HepG2 (cell line): Measurements from ENCODE around the gene TRIM4. TPM values are rescaled to one million over a fixed set of nuclear protein-coding genes. Genes with fewer than 3 reads are reported as not detected.
"Not testable (repeated sequence)": the region's sequence is repeated elsewhere in the genome, so short reads cannot be mapped to it uniquely, and the experiment has no call there.

Experiments
- ATAC-seq: fragments of 200-7000 bp; cut with Tn5 transposase; 3 replicates; pipeline ENCODE4 v1.9.1; 2020; ENCODE audit warnings: mild to moderate bottlenecking, moderate library complexity
- BruUV-seq: library from RNA; stranded (reverse); fragments of 400-500 nt; replicated peaks from 2 replicates; lab custom pipeline; 2021; lab: Mats Ljungman, UMichigan
- CTCF ChIA-PET: fragments of 300-600 bp; formaldehyde crosslinking; extraction: SDS; loops from one replicate; lab custom pipeline; 2021; ENCODE audit warnings: low total read pairs, inconsistent platforms, low intra/inter-chr PET ratio; lab: Yijun Ruan, JAX
- POLR2A ChIA-PET: fragments of 350-600 bp; sonication (Branson Sonifier 250); formaldehyde crosslinking; loops from one replicate; lab custom pipeline; 2020; ENCODE audit warnings: antibody characterized with exemption, inconsistent platforms; lab: Yijun Ruan, JAX
- DNase-seq: peaks from one replicate; pipeline ENCODE4 v3.0.0-alpha.2; 2015; ENCODE audit warnings: low spot score
- FAIRE-seq: peaks from 3 replicates; lab custom pipeline; 2011; peaks lifted over from hg19 to GRCh38; lab: Jason Lieb, UNC
- H2AFZ ChIP-seq: one replicate; pipeline ENCODE4 v1.6.1; 2011; ENCODE audit warnings: low read length, inconsistent platforms
- H3K27ac ChIP-seq: fragments of 300-600 bp; 3 replicates; pipeline ENCODE4 v1.8.0; 2011; ENCODE audit warnings: mixed run types, mild to moderate bottlenecking, mixed read lengths, low read length, inconsistent platforms; ENCODE audit not compliant: insufficient read depth; ENCODE audit errors: extremely low read length
- H3K27me3 ChIP-seq, 2 experiments: fragments of 200-600 bp in 1 of 2; 2 replicates in 1 of 2; 3 replicates in 1 of 2; pipeline versions ENCODE4 v1.6.0 to v1.8.0; 2011; ENCODE audit warnings: low read length in 2 of 2, mild to moderate bottlenecking in 2 of 2, moderate library complexity in 2 of 2, inconsistent platforms in 1 of 2; ENCODE audit not compliant: insufficient read depth in 2 of 2, control insufficient read depth in 1 of 2
- H3K36me3 ChIP-seq, 2 experiments: fragments of 200-600 bp in 1 of 2; replicated peaks in 1 of 2; 2 replicates in 1 of 2; 3 replicates in 1 of 2; pipeline versions ENCODE4 v1.5.1 to v1.8.0; 2011; ENCODE audit warnings: low read length in 2 of 2, inconsistent platforms in 1 of 2; ENCODE audit not compliant: insufficient read depth in 2 of 2, control insufficient read depth in 1 of 2
- H3K4me1 ChIP-seq: 2 replicates; pipeline ENCODE4 v1.5.1; 2012; ENCODE audit warnings: low read length, inconsistent platforms; ENCODE audit not compliant: insufficient read depth
- H3K4me2 ChIP-seq: 2 replicates; pipeline ENCODE4 v1.6.0; 2011; ENCODE audit warnings: low read depth, low read length, inconsistent platforms
- H3K4me3 ChIP-seq, 3 experiments: fragments of 200-600 bp in 1 of 3; sonication (generic), shearing (Covaris generic) in 1 of 3; replicated peaks in 1 of 3; 2 replicates each; pipeline ENCODE4 v1.5.1; 2011 to 2016; ENCODE audit warnings: low read length in 3 of 3, inconsistent platforms in 2 of 3, low read depth in 2 of 3, mild to moderate bottlenecking in 2 of 3, control low read depth in 1 of 3, mixed read lengths in 1 of 3; ENCODE audit not compliant: insufficient read depth in 1 of 3
- H3K79me2 ChIP-seq: one replicate; pipeline ENCODE4 v1.6.1; 2011; ENCODE audit warnings: low read length, inconsistent platforms; ENCODE audit not compliant: insufficient read depth
- H3K9ac ChIP-seq: 2 replicates; pipeline ENCODE4 v1.6.0; 2011; ENCODE audit warnings: mild to moderate bottlenecking, low read depth, low read length, inconsistent platforms; ENCODE audit not compliant: insufficient read depth
- H3K9me3 ChIP-seq: 2 replicates; pipeline ENCODE4 v1.5.1; 2012; ENCODE audit warnings: mild to moderate bottlenecking, low read length
- H4K20me1 ChIP-seq: 2 replicates; pipeline ENCODE4 v1.6.0; 2011; ENCODE audit warnings: inconsistent platforms, mild to moderate bottlenecking, low read length, moderate library complexity; ENCODE audit not compliant: insufficient read depth
- PPARG ChIP-seq: conservative IDR thresholded peaks from 2 replicates; pipeline ENCODE4 v1.6.1; 2016; ENCODE audit warnings: missing biosample characterization, missing genetic modification reagents
- RFXAP ChIP-seq: sonication (generic); formaldehyde crosslinking; IDR thresholded peaks from 2 replicates; pipeline ENCODE4 v1.4.0; 2020; ENCODE audit warnings: missing genetic modification reagents, borderline replicate concordance
- TOPORS ChIP-seq: sonication (generic); formaldehyde crosslinking; IDR thresholded peaks from 2 replicates; pipeline ENCODE4 v1.8.0; 2023; ENCODE audit warnings: mild to moderate bottlenecking, missing genetic modification reagents
- ZNF296 ChIP-seq: sonication (generic); formaldehyde crosslinking; conservative IDR thresholded peaks from 2 replicates; pipeline ENCODE4 v1.5.0; 2020; ENCODE audit warnings: mild to moderate bottlenecking, missing genetic modification reagents
- ZNF543 ChIP-seq: sonication (generic); formaldehyde crosslinking; IDR thresholded peaks from 2 replicates; pipeline ENCODE4 v1.4.0; 2020; ENCODE audit warnings: mild to moderate bottlenecking, missing genetic modification reagents
- ZNF572 ChIP-seq: sonication (generic); formaldehyde crosslinking; IDR thresholded peaks from 2 replicates; pipeline ENCODE4 v1.5.1; 2020; ENCODE audit warnings: mild to moderate bottlenecking, missing genetic modification reagents
- WGBS: methylation state at CpG from one replicate; pipeline ENCODE4 v1.1.6; 2017; ENCODE audit warnings: low lambda C conversion rate; 5-methylcytosine and 5-hydroxymethylcytosine counted together
- in situ Hi-C: cut with HindIII; loops from 2 replicates; pipeline ENCODE4 v1.10.0; 2017; ENCODE audit warnings: low pct_unique_long_range_greater_than_20kb; ENCODE audit not compliant: extremely low pct_ligation_motif_present
- intact Hi-C: fragments of 100-400 bp; cut with micrococcal nuclease; formaldehyde crosslinking; loops from one replicate; pipeline ENCODE4 v1.10.0; 2022; ENCODE audit not compliant: unreplicated experiment
- polyA plus RNA-seq, 8 experiments: library from polyadenylated mRNA; depleted of rRNA in 3 of 8; stranded (reverse) in 7 of 8; unstranded in 1 of 8; fragments of >200 nt; fragmentation: Illumina TruSeq in 4 of 8; extraction: Trizol in 4 of 8; gene quantifications; 2 replicates each; pipeline versions ENCODE4 v1.2.1 to v1.2.3, GENCODE V29; 2011 to 2016; ENCODE audit warnings: low read depth in 4 of 8, missing spikeins in 1 of 8, mixed read lengths in 1 of 8; ENCODE audit not compliant: insufficient read depth in 1 of 8
- total RNA-seq, 5 experiments: library from RNA; depleted of rRNA; stranded (reverse); fragments of >200 nt; fragmentation: Illumina TruSeq; extraction: Trizol; gene quantifications; 2 replicates each; pipeline ENCODE4 v1.2.3, GENCODE V29; 2016; ENCODE audit warnings: low read depth in 1 of 5
- TF ChIP-seq, protein P1 (sequence below): sonication (generic); formaldehyde crosslinking; IDR thresholded peaks from 2 replicates; pipeline ENCODE4 v1.4.0; 2020; ENCODE audit warnings: missing genetic modification reagents
- TF ChIP-seq, protein P2 (sequence below): sonication (generic); formaldehyde crosslinking; IDR thresholded peaks from 2 replicates; pipeline ENCODE4 v1.4.0; 2020; ENCODE audit warnings: missing genetic modification reagents

The TRIM4 gene
- total and polyA plus RNA-seq, 2 of the 13 experiments (the other 11 are each of a cell fraction or from before 2014, with no cell fraction given): 17.6 to 21.7 TPM

DNA sequence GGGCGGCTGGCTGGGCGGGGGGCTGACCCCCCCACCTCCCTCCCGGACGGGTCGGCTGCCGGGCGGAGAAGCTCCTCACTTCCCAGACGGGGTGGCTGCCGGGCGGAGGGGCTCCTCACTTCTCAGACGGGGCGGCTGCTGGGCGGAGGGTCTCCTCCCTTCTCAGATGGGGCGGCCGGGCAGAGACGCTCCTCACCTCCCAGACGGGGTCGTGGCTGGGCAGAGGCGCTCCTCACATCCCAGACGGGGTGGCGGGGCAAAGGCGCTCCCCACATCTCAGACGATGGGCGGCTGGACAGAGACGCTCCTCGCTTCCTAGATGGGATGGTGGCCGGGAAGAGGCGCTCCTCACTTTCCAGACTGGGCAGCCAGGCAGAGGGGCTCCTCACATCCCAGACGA is 31.0 kb downstream of the TRIM4 start:
- H3K9me3 ChIP-seq, BruUV-seq, H3K79me2 ChIP-seq, CTCF ChIA-PET, in situ Hi-C loops, FAIRE-seq, H4K20me1 ChIP-seq, H3K36me3 ChIP-seq, H3K9ac ChIP-seq, DNase-seq, H3K4me2 ChIP-seq, H3K27me3 ChIP-seq, H3K4me1 ChIP-seq, H3K4me3 ChIP-seq, intact Hi-C loops, H3K27ac ChIP-seq, H2AFZ ChIP-seq, POLR2A ChIA-PET, ATAC-seq: not testable (repeated sequence)
- 96% methylated on average over 9 of the region's 29 CpGs for WGBS

- H4K20me1 ChIP-seq: no peaks in the 10 kb centered on the region
- WGBS: 86% methylated on average over 4 of the region's 4 CpGs
- no peaks in the 10 kb centered on the region for H3K27me3 ChIP-seq
- H3K9ac ChIP-seq: no peak overlapping the region
- no peaks in the 10 kb centered on the region for H3K4me1 ChIP-seq
- H3K79me2 ChIP-seq: no peaks in the 10 kb centered on the region
- H3K9me3 ChIP-seq: no peaks in the 10 kb centered on the region
- ChIA-PET POLR2A (no interaction called here), CTCF (no interaction called here)
- DNase-seq: no peak
- no peak overlapping the region for H3K4me2 ChIP-seq
- intact Hi-C loops (no loop called here), in situ Hi-C loops (no loop called here)
- no TSS peak for BruUV-seq
- no peak overlapping the region for H3K4me3 ChIP-seq
- FAIRE-seq: no peak
- H3K36me3 ChIP-seq: no peaks in the 10 kb centered on the region
- no peak for ATAC-seq
- H2AFZ ChIP-seq: no peak overlapping the region
- H3K27ac ChIP-seq: no peak overlapping the region
- TF ChIP-seq, protein P1, sequence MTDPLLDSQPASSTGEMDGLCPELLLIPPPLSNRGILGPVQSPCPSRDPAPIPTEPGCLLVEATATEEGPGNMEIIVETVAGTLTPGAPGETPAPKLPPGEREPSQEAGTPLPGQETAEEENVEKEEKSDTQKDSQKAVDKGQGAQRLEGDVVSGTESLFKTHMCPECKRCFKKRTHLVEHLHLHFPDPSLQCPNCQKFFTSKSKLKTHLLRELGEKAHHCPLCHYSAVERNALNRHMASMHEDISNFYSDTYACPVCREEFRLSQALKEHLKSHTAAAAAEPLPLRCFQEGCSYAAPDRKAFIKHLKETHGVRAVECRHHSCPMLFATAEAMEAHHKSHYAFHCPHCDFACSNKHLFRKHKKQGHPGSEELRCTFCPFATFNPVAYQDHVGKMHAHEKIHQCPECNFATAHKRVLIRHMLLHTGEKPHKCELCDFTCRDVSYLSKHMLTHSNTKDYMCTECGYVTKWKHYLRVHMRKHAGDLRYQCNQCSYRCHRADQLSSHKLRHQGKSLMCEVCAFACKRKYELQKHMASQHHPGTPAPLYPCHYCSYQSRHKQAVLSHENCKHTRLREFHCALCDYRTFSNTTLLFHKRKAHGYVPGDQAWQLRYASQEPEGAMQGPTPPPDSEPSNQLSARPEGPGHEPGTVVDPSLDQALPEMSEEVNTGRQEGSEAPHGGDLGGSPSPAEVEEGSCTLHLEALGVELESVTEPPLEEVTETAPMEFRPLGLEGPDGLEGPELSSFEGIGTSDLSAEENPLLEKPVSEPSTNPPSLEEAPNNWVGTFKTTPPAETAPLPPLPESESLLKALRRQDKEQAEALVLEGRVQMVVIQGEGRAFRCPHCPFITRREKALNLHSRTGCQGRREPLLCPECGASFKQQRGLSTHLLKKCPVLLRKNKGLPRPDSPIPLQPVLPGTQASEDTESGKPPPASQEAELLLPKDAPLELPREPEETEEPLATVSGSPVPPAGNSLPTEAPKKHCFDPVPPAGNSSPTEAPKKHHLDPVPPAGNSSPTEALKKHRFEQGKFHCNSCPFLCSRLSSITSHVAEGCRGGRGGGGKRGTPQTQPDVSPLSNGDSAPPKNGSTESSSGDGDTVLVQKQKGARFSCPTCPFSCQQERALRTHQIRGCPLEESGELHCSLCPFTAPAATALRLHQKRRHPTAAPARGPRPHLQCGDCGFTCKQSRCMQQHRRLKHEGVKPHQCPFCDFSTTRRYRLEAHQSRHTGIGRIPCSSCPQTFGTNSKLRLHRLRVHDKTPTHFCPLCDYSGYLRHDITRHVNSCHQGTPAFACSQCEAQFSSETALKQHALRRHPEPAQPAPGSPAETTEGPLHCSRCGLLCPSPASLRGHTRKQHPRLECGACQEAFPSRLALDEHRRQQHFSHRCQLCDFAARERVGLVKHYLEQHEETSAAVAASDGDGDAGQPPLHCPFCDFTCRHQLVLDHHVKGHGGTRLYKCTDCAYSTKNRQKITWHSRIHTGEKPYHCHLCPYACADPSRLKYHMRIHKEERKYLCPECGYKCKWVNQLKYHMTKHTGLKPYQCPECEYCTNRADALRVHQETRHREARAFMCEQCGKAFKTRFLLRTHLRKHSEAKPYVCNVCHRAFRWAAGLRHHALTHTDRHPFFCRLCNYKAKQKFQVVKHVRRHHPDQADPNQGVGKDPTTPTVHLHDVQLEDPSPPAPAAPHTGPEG: no peak
- TF ChIP-seq ZNF296 (CRISPR knock-in tag) (no peak), TOPORS (no peak), ZNF572 (CRISPR knock-in tag) (no peak), RFXAP (CRISPR knock-in tag) (no peak), ZNF543 (no peak), PPARG (no peak)
- TF ChIP-seq, protein P2, sequence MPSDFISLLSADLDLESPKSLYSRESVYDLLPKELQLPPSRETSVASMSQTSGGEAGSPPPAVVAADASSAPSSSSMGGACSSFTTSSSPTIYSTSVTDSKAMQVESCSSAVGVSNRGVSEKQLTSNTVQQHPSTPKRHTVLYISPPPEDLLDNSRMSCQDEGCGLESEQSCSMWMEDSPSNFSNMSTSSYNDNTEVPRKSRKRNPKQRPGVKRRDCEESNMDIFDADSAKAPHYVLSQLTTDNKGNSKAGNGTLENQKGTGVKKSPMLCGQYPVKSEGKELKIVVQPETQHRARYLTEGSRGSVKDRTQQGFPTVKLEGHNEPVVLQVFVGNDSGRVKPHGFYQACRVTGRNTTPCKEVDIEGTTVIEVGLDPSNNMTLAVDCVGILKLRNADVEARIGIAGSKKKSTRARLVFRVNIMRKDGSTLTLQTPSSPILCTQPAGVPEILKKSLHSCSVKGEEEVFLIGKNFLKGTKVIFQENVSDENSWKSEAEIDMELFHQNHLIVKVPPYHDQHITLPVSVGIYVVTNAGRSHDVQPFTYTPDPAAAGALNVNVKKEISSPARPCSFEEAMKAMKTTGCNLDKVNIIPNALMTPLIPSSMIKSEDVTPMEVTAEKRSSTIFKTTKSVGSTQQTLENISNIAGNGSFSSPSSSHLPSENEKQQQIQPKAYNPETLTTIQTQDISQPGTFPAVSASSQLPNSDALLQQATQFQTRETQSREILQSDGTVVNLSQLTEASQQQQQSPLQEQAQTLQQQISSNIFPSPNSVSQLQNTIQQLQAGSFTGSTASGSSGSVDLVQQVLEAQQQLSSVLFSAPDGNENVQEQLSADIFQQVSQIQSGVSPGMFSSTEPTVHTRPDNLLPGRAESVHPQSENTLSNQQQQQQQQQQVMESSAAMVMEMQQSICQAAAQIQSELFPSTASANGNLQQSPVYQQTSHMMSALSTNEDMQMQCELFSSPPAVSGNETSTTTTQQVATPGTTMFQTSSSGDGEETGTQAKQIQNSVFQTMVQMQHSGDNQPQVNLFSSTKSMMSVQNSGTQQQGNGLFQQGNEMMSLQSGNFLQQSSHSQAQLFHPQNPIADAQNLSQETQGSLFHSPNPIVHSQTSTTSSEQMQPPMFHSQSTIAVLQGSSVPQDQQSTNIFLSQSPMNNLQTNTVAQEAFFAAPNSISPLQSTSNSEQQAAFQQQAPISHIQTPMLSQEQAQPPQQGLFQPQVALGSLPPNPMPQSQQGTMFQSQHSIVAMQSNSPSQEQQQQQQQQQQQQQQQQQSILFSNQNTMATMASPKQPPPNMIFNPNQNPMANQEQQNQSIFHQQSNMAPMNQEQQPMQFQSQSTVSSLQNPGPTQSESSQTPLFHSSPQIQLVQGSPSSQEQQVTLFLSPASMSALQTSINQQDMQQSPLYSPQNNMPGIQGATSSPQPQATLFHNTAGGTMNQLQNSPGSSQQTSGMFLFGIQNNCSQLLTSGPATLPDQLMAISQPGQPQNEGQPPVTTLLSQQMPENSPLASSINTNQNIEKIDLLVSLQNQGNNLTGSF (CRISPR knock-in tag): no peak
Measured at GRCh38 chr7:99881370-99881769, 38.0 kb downstream of the TRIM4 start.
